Cardiac muscle cell (in vitro differentiated cells and primary cell): ENCODE results near the gene ZNF474. TPM values are rescaled to one million over a fixed set of nuclear protein-coding genes. Genes with fewer than 3 reads are reported as not detected.

Experiments used
- DNase-seq, 2 donors: peaks; one replicate each; pipeline versions ENCODE4 v3.0.0 to v3.0.0-alpha.2; 2010 to 2017; ENCODE audit warnings: low read depth in 1 of 2, low spot score in 1 of 2
- H3K27ac ChIP-seq: fragments of 200-600 bp; sonication (generic); 2 replicates; pipeline ENCODE4 v1.5.1; 2016
- H3K27me3 ChIP-seq: fragments of 200-600 bp; sonication (generic); 2 replicates; pipeline ENCODE4 v1.6.0; 2016; ENCODE audit warnings: control low read depth
- H3K36me3 ChIP-seq: fragments of 200-600 bp; sonication (generic); 2 replicates; pipeline ENCODE4 v1.5.1; 2016; ENCODE audit warnings: control low read depth
- H3K4me1 ChIP-seq: fragments of 200-600 bp; sonication (generic); 2 replicates; pipeline ENCODE4 v1.8.1; 2017; ENCODE audit warnings: low read depth, mild to moderate bottlenecking, mixed run types
- H3K4me3 ChIP-seq: fragments of 200-600 bp; sonication (generic); 2 replicates; pipeline ENCODE4 v1.5.1; 2016; ENCODE audit warnings: mild to moderate bottlenecking
- H3K9me3 ChIP-seq: fragments of 200-600 bp; sonication (generic); 2 replicates; pipeline ENCODE4 v1.5.1; 2017; ENCODE audit warnings: low read depth, mild to moderate bottlenecking, control low read depth
- CTCF ChIP-seq: IDR thresholded peaks from 2 replicates; pipeline ENCODE4 v1.5.1; 2012; ENCODE audit warnings: low read depth, mild to moderate bottlenecking, low read length
- polyA plus RNA-seq: library from polyadenylated mRNA; unstranded; fragments of >200 nt; fragmentation: Nextera tagmentation; extraction: Ambion mirVana; gene quantifications from 2 replicates; pipeline ENCODE4 v1.2.1, GENCODE V29; 2016
- total RNA-seq: library from RNA; depleted of rRNA; stranded (reverse); fragments of >200 nt; gene quantifications from 2 replicates; pipeline ENCODE4 v1.2.3, GENCODE V29; 2016

Gene ZNF474
- total and polyA plus RNA-seq, 2 experiments from 2014 or later = not detected

DNA sequence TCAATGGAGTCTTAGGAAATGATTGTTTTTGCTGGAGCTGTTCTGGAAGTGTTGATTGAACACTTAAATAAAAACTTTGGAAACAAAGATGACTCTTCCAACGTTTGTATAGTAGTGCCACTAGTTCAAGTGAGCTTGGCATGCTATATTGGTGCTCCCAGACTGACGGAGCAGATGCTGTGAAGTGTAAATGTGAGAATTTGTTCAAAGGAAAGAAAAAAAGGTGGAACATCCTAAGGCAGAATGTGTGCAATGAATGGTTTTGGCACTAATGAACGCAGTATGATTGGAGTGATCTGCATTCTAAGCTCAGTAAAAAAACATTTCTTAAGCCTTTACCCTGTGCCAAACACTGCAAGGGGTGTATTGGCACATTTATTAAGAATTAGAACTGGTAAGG is 69.8 kb downstream of the ZNF474 start:
- no peak for DNase-seq
- no peaks in the 10 kb centered on the region for H3K27me3 ChIP-seq
- H3K4me1 ChIP-seq = peaks cover 27% of the 10 kb centered on the region
- no peaks in the 10 kb centered on the region for H3K36me3 ChIP-seq
- no peak for TF ChIP-seq CTCF
- no peak overlapping the region for H3K4me3 ChIP-seq
- H3K9me3 ChIP-seq = no peaks in the 10 kb centered on the region
- H3K27ac ChIP-seq = no peak overlapping the region

- TF ChIP-seq CTCF = no peak
- H3K36me3 ChIP-seq = no peaks in the 10 kb centered on the region
- H3K4me1 ChIP-seq = peaks cover 27% of the 10 kb centered on the region
- no peak overlapping the region for H3K4me3 ChIP-seq
- peak in 1 of 2 donors; percentile 49 for DNase-seq
- no peaks in the 10 kb centered on the region for H3K27me3 ChIP-seq
- no peak overlapping the region for H3K27ac ChIP-seq
- no peaks in the 10 kb centered on the region for H3K9me3 ChIP-seq
These were observed 71.1 kb downstream of the ZNF474 start for GRCh38 chr5:122200450-122200849.

DNA sequence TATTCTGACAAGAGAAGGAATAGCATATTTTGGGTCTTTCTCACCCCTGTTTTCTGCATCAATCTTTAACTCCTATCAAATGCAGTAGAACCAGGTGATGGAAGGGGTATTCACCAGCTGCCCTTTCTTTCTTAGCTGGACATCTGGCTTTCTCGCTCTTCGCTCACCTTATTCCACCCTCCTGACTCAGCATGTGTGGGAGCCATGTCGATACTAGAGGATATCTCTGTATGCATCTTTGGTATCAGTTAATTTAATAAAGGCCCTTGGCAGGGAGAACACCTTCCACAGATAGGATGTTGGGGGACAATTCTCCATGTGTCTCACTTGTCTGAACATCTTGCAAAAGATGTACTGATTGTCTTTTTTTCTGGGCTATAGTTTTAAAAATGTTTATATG is 71.5 kb downstream of the ZNF474 start:
- H3K4me3 ChIP-seq = no peak overlapping the region
- TF ChIP-seq CTCF = no peak
- H3K4me1 ChIP-seq = peaks cover 27% of the 10 kb centered on the region
- DNase-seq = no peak
- H3K36me3 ChIP-seq = no peaks in the 10 kb centered on the region
- no peak overlapping the region for H3K27ac ChIP-seq
- H3K9me3 ChIP-seq = no peaks in the 10 kb centered on the region
- no peaks in the 10 kb centered on the region for H3K27me3 ChIP-seq

DNA sequence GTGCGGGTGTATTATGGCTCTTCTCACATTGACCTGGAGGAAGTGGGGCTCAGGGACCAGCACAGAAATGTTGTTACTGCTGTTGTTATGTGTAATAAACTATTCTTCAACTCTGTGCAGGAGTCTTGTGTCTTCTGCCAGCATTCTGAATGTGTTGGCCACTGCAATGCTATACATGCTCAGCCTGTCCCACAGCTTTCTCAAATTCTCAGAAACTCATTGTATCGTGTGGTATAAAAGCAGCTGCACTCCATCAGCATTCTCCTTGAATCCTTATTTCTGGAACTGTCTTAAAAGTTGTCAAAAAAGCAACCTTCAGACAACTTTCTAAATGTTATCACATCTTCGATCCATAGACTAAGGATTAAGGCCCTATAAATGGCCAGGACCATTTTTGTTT is 72.0 kb downstream of the ZNF474 start:
- no peaks in the 10 kb centered on the region for H3K27me3 ChIP-seq
- peaks cover 27% of the 10 kb centered on the region for H3K4me1 ChIP-seq
- no peaks in the 10 kb centered on the region for H3K9me3 ChIP-seq
- DNase-seq = no peak
- H3K27ac ChIP-seq = no peak overlapping the region
- no peaks in the 10 kb centered on the region for H3K36me3 ChIP-seq
- no peak overlapping the region for H3K4me3 ChIP-seq
- no peak for TF ChIP-seq CTCF

GRCh38 chr5:122202952-122203351 is 73.6 kb downstream of the ZNF474 start:
- no peak for TF ChIP-seq CTCF
- H3K36me3 ChIP-seq = no peaks in the 10 kb centered on the region
- H3K27me3 ChIP-seq = no peaks in the 10 kb centered on the region
- no peak overlapping the region for H3K4me3 ChIP-seq
- peaks cover 22% of the 10 kb centered on the region for H3K4me1 ChIP-seq
- no peak overlapping the region for H3K27ac ChIP-seq
- no peaks in the 10 kb centered on the region for H3K9me3 ChIP-seq
- peak in 1 of 2 donors; percentile 49 for DNase-seq

Other genes starting within 250 kb of the ZNF474 start
- gene SRFBP1, start 167.6 kb upstream of the ZNF474 start, total RNA-seq = 3.5 and 6.0 TPM in 2 replicates
- gene SRFBP1, start 167.6 kb upstream of the ZNF474 start, polyA plus RNA-seq = 5.4 TPM in 2 replicates
- gene LOX, start 51.3 kb upstream of the ZNF474 start, total RNA-seq = 3.5 and 4.6 TPM in 2 replicates
- 2.0 and 2.6 TPM in 2 replicates for gene LOX, start 51.3 kb upstream of the ZNF474 start, polyA plus RNA-seq
- gene SNCAIP, start 182.7 kb downstream of the ZNF474 start, total RNA-seq = 14.1 and 14.5 TPM in 2 replicates
- 9.0 and 14.4 TPM in 2 replicates for gene SNCAIP, start 182.7 kb downstream of the ZNF474 start, polyA plus RNA-seq